Gastroesophageal sphincter (tissue), 4 donors: Measurements from ENCODE around the gene ASIC2. TPM values are rescaled to one million over a fixed set of nuclear protein-coding genes. Genes with fewer than 3 reads are reported as not detected.

Experiments
- ATAC-seq: fragments of 150-250 bp; one replicate; pipeline ENCODE4 v1.9.1; 2016; ENCODE audit warnings: mild to moderate bottlenecking, moderate library complexity
- H3K27ac ChIP-seq, 4 donors: fragments of 200-600 bp; sonication (generic) in 3 of 4; 1 replicate in 3 of 4; 2 replicates in 1 of 4; pipeline ENCODE4 v1.5.1; 2016 to 2019
- H3K27me3 ChIP-seq: fragments of 200-600 bp; sonication (generic); one replicate; pipeline ENCODE4 v1.5.1; 2019
- H3K36me3 ChIP-seq, 2 donors: fragments of 200-600 bp; sonication (generic); one replicate each; pipeline ENCODE4 v1.5.1; 2019; ENCODE audit warnings: control low read depth in 1 of 2
- H3K4me1 ChIP-seq, 3 donors: fragments of 200-600 bp; sonication (generic); 1 replicate in 2 of 3; 2 replicates in 1 of 3; pipeline ENCODE4 v1.5.1; 2016 to 2019; ENCODE audit warnings: control low read depth in 2 of 3
- H3K4me3 ChIP-seq, 2 donors: fragments of 200-600 bp; sonication (generic); one replicate each; pipeline ENCODE4 v1.5.1; 2019; ENCODE audit warnings: mild to moderate bottlenecking in 1 of 2, moderate library complexity in 1 of 2
- H3K9me3 ChIP-seq, 3 donors: fragments of 200-600 bp; sonication (generic); one replicate each; pipeline ENCODE4 v1.5.1; 2017 to 2019; ENCODE audit warnings: control low read depth in 2 of 3
- EP300 ChIP-seq: sonication (generic); formaldehyde crosslinking; IDR thresholded peaks from one replicate; pipeline ENCODE4 v1.6.1; 2017; ENCODE audit warnings: antibody characterized with exemption, mild to moderate bottlenecking
- POLR2A ChIP-seq, 2 donors: fragments of 450-650 bp; IDR thresholded peaks; one replicate each; pipeline ENCODE4 v1.6.1; 2017; ENCODE audit warnings: antibody characterized with exemption in 2 of 2, mild to moderate bottlenecking in 2 of 2, moderate library complexity in 1 of 2
- POLR2AphosphoS5 ChIP-seq: sonication (generic); formaldehyde crosslinking; IDR thresholded peaks from one replicate; pipeline ENCODE4 v1.6.1; 2017; ENCODE audit warnings: antibody characterized with exemption
- WGBS, 2 donors: methylation state at CpG; one replicate each; pipeline ENCODE4 v1.1.5; 2018; ENCODE audit warnings: low coverage in 1 of 2; 5-methylcytosine and 5-hydroxymethylcytosine counted together
- total RNA-seq, 4 donors: library from RNA; depleted of rRNA; stranded (reverse); fragments of >200 nt; gene quantifications; one replicate each; pipeline ENCODE4 v1.1.0, GENCODE V29; 2016
- TF ChIP-seq, protein P1 (sequence below), 4 experiments: fragments of 200-600 bp in 2 of 4; fragments of 450-650 bp in 2 of 4; sonication (generic) in 1 of 4; IDR thresholded peaks; one replicate each; pipeline ENCODE4 v1.5.1; 2017 to 2019; ENCODE audit warnings: antibody characterized with exemption in 4 of 4, mild to moderate bottlenecking in 2 of 4, moderate library complexity in 2 of 4

ASIC2 gene
- total RNA-seq, 4 donors from 2014 or later: 0.15 TPM; not detected in 3

DNA sequence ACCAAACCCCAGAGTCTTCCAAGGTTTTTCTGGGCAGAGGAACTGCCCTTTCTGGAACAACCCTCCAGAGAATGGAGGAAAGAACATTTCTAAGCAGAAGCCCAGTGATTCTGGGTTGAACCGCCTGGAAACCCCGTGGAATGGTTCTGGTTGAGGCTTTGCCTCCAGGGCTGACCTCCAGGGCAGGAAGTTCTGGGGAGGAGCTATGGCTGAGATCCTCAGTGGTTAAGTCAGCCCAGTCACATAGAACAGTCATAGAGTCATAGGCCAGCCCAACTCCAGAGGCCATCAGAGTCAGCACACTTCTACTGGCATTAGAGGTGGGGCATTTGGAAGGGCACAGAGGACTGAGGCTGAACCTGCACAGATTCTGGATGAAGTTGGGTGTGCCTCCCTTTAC lies 235.5 kb downstream of the ASIC2 start:
- H3K9me3 ChIP-seq: peaks cover 0 to 4% (median 0%) of the 10 kb centered on the region in 3 donors
- no peaks in the 10 kb centered on the region for H3K4me1 ChIP-seq
- ATAC-seq: no peak
- no peaks in the 10 kb centered on the region for H3K36me3 ChIP-seq
- H3K4me3 ChIP-seq: no peak overlapping the region
- no peak overlapping the region for H3K27ac ChIP-seq
- 76% methylated on average over 2 of the region's 2 CpGs; no CpG with 5 or more reads in 1 of the 2 donors for WGBS, 2 donors
- H3K27me3 ChIP-seq: peaks cover 31% of the 10 kb centered on the region
- no peak for TF ChIP-seq EP300
- TF ChIP-seq, protein P1, sequence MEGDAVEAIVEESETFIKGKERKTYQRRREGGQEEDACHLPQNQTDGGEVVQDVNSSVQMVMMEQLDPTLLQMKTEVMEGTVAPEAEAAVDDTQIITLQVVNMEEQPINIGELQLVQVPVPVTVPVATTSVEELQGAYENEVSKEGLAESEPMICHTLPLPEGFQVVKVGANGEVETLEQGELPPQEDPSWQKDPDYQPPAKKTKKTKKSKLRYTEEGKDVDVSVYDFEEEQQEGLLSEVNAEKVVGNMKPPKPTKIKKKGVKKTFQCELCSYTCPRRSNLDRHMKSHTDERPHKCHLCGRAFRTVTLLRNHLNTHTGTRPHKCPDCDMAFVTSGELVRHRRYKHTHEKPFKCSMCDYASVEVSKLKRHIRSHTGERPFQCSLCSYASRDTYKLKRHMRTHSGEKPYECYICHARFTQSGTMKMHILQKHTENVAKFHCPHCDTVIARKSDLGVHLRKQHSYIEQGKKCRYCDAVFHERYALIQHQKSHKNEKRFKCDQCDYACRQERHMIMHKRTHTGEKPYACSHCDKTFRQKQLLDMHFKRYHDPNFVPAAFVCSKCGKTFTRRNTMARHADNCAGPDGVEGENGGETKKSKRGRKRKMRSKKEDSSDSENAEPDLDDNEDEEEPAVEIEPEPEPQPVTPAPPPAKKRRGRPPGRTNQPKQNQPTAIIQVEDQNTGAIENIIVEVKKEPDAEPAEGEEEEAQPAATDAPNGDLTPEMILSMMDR (IDR thresholded peaks at IDR 0.05): no peak
- TF ChIP-seq POLR2AphosphoS5: no peak
- TF ChIP-seq POLR2A (IDR thresholded peaks at IDR 0.05): no peak

DNA sequence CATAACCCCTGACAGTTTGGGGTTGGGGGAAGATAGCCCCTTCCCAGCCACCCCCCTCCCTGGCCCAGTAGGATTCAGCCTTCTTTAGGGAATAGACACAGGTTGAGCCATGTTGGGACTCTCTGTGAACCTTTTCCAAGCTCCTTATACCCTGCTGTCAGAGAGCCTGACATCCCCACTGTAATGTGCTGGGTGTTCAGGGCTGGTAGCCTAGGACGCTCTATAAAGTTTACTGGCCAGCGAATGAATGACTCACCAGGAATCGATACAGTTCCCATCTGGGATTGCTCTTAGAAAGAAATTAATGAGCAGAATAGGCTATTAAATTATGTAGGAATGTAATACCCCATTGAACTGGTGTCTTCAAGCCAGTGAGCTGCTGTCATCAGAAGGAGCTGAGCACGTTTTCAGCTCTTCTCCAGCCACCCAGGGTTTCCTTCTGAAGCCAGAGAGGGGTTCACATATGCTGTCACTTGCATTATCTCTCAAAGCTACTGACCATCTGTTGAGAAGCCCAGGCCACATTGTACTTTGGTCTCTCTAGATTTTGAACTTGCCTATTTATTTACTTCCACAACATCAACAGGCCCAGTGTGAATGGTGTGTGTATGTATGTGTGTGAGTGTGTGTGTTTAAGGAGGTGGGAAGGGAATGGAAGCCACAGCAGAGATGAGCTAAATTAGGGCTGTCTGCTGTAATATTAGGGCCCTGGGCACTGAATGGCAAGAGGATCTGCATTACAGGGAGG lies 236.5 kb downstream of the ASIC2 start:
- Histone ChIP-seq H3K27ac (no peak overlapping the region), H3K36me3 (no peaks in the 10 kb centered on the region), H3K27me3 (peaks cover 38% of the 10 kb centered on the region), H3K4me1 (no peaks in the 10 kb centered on the region), H3K4me3 (no peak overlapping the region), H3K9me3 (peaks cover 0 to 4% (median 0%) of the 10 kb centered on the region in 3 donors)
- ATAC-seq: no peak
- TF ChIP-seq POLR2A (IDR thresholded peaks at IDR 0.05) (no peak), POLR2AphosphoS5 (no peak), EP300 (no peak)
- TF ChIP-seq, protein P1 (IDR thresholded peaks at IDR 0.05): no peak
- 45% methylated on average over 2 of the region's 4 CpGs; no CpG with 5 or more reads in 1 of the 2 donors for WGBS, 2 donors

DNA sequence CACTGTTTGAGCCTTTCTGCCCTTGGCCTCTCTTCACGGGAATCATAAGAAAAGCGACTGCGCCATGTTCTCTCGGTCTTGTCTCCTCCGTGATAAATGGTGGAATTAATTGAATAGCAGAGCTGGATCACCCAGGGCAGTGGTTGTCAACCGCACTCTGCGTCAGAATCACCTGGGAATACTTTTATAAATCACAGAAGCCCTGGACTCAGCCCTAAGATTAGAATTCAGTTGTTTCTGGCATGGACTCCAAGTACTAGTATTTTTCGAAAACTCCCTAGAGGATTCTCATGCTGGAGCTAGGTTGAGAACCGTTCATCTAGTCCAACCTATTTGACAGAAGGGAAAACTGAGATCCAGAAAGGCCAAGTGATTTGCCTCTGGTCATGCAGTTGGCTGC lies 237.3 kb downstream of the ASIC2 start:
- H3K4me3 ChIP-seq: no peak overlapping the region
- H3K9me3 ChIP-seq: peaks cover 0 to 4% (median 0%) of the 10 kb centered on the region in 3 donors
- TF ChIP-seq EP300: no peak
- no peak for TF ChIP-seq POLR2A (IDR thresholded peaks at IDR 0.05)
- TF ChIP-seq POLR2AphosphoS5: no peak
- TF ChIP-seq, protein P1 (IDR thresholded peaks at IDR 0.05): no peak
- no peaks in the 10 kb centered on the region for H3K36me3 ChIP-seq
- no peaks in the 10 kb centered on the region for H3K4me1 ChIP-seq
- 60 to 77% methylated on average over 1 to 7 of the region's 9 CpGs for WGBS, 2 donors
- H3K27ac ChIP-seq: no peak overlapping the region
- H3K27me3 ChIP-seq: peaks cover 41% of the 10 kb centered on the region
- no peak for ATAC-seq

DNA sequence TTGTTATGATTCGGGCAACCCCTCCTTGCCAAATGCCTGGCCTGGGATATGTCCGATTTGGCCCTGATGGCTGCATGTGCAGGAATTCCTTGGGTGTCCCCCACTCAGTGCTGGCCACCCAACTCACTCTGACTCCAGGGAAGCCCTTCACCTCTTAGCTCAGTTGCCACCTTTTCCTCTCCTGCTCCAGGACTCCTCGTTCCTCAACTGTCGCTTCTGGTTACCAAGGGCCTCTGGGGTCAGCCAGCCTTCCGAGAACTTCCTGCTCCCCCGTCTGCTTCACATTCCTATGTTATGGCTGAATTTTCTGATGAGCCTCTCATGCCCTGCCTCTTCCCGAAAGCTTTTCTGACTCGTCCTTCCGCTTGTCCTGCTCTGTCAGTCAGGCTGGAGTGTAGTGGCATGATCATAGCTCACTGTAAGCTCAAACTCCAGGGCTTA lies 237.9 kb downstream of the ASIC2 start:
- TF ChIP-seq, protein P1 (IDR thresholded peaks at IDR 0.05): no peak
- TF ChIP-seq EP300: no peak
- no peak for TF ChIP-seq POLR2A (IDR thresholded peaks at IDR 0.05)
- no peak for TF ChIP-seq POLR2AphosphoS5
- no peak for ATAC-seq
- Histone ChIP-seq H3K36me3 (no peaks in the 10 kb centered on the region), H3K9me3 (peaks cover 0 to 1% (median 0%) of the 10 kb centered on the region in 3 donors), H3K27ac (no peak overlapping the region), H3K4me3 (no peak overlapping the region), H3K4me1 (no peaks in the 10 kb centered on the region), H3K27me3 (peaks cover 47% of the 10 kb centered on the region)
- WGBS, 2 donors: 50 to 62% methylated on average over 6 to 9 of the region's 9 CpGs

DNA sequence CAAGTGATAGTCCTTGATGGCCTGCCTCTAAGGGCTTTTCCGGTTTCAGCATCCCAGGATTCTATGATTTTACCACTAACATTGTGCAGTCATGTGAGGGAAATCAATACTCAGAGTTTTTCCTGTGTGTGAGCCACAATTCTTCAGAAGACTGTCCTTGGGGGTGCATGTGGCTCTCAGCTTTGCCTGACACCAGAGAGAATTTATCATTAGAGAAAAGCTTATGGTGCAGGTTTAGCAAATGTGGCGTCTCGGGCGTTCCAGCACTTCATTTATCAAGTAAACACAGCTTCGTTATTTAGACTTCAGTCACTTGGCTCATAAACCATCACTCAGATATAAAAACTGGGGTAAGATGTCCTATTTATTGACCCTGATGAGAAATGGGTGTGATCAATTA lies 238.7 kb downstream of the ASIC2 start:
- H3K9me3 ChIP-seq: no peaks in the 10 kb centered on the region
- WGBS, 2 donors: 19 to 58% methylated on average over 4 to 5 of the region's 5 CpGs
- H3K36me3 ChIP-seq: no peaks in the 10 kb centered on the region
- no peaks in the 10 kb centered on the region for H3K4me1 ChIP-seq
- no peak overlapping the region for H3K4me3 ChIP-seq
- TF ChIP-seq POLR2A (IDR thresholded peaks at IDR 0.05): no peak
- TF ChIP-seq, protein P1 (IDR thresholded peaks at IDR 0.05): no peak
- TF ChIP-seq EP300: no peak
- TF ChIP-seq POLR2AphosphoS5: no peak
- no peak for ATAC-seq
- no peak overlapping the region for H3K27ac ChIP-seq
- H3K27me3 ChIP-seq: peaks cover 50% of the 10 kb centered on the region
